Panc1 (cell line): ENCODE data around the gene ADAMTS19.

ENCODE experiments used
- POLR2AphosphoS5 ChIP-seq: IDR thresholded peaks from 2 replicates; pipeline ENCODE4 v1.6.1; 2012; ENCODE audit warnings: mild to moderate bottlenecking, low read depth, low read length, moderate library complexity
- TF ChIP-seq, protein P1 (sequence below): fragments of 450-650 bp; IDR thresholded peaks from 2 replicates; pipeline ENCODE4 v1.5.1; 2017; ENCODE audit warnings: mild to moderate bottlenecking

DNA sequence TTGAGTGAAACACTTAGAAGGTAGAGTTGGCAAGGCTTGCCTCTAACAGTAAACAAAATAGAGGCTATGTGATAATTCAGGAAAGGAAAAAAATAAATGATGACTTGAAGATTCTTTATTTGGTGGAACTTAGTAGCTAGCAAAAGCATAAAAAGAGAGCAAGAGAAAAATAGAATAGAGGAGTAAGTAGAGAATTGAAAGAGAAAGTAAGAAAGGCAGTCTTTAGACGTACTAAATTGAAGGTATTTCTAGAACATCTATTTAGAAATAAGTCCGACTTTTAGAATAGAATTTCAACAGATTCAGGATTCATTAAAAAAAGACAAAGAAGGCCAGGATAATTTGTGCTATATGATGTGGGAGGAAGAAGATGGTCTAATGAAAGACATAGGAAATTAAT, 159.7 kb downstream of the ADAMTS19 start:
- TF ChIP-seq, protein P1, sequence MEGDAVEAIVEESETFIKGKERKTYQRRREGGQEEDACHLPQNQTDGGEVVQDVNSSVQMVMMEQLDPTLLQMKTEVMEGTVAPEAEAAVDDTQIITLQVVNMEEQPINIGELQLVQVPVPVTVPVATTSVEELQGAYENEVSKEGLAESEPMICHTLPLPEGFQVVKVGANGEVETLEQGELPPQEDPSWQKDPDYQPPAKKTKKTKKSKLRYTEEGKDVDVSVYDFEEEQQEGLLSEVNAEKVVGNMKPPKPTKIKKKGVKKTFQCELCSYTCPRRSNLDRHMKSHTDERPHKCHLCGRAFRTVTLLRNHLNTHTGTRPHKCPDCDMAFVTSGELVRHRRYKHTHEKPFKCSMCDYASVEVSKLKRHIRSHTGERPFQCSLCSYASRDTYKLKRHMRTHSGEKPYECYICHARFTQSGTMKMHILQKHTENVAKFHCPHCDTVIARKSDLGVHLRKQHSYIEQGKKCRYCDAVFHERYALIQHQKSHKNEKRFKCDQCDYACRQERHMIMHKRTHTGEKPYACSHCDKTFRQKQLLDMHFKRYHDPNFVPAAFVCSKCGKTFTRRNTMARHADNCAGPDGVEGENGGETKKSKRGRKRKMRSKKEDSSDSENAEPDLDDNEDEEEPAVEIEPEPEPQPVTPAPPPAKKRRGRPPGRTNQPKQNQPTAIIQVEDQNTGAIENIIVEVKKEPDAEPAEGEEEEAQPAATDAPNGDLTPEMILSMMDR, result no peak
- TF ChIP-seq POLR2AphosphoS5, result no peak
